GM19324 (cell line): ENCODE results near the gene CHRND.

Source experiments
- ATAC-seq: cut with Tn5 transposase; IDR thresholded peaks from one replicate; pipeline ENCODE4 v1.9.1; 2021; ENCODE audit warnings: mild to moderate bottlenecking, moderate library complexity; ENCODE audit not compliant: unreplicated experiment, low FRiP score

Gene CHRND

GRCh38 chr2:232541195-232541960, 15.4 kb downstream of the CHRND start:
- no peak for ATAC-seq

GRCh38 chr2:232541961-232542714, 16.2 kb downstream of the CHRND start:
- ATAC-seq: no peak

GRCh38 chr2:232542715-232543467, 16.9 kb downstream of the CHRND start:
- no peak for ATAC-seq

- ATAC-seq: no peak
Observed at GRCh38 chr2:232543491-232543890, 17.5 kb downstream of the CHRND start.

GRCh38 chr2:232543928-232544631, 18.1 kb downstream of the CHRND start:
- no peak for ATAC-seq

- ATAC-seq: no peak
Observed at GRCh38 chr2:232544674-232545073, 18.7 kb downstream of the CHRND start.

- no peak for ATAC-seq
Observed at GRCh38 chr2:232545511-232546375, 19.8 kb downstream of the CHRND start.

- no peak for ATAC-seq
Observed at GRCh38 chr2:232547991-232548390, 22.0 kb downstream of the CHRND start.

- no peak for ATAC-seq
Observed at GRCh38 chr2:232549655-232550353, 23.8 kb downstream of the CHRND start.

GRCh38 chr2:232550354-232551249, 24.6 kb downstream of the CHRND start, which contains the start of the genes EIF4E2 and TIGD1:
EIF4E2 (plus strand) TSS chr2:232550689; CDS start chr2:232550725, 36 bp downstream.
TIGD1 (minus strand) TSS chr2:232550557; CDS start chr2:232549882, 675 bp downstream.
- ATAC-seq: peak; percentile 97

GRCh38 chr2:232551250-232551638, 25.3 kb downstream of the CHRND start:
- ATAC-seq: no peak

- ATAC-seq: no peak
Observed at GRCh38 chr2:232551776-232552175, 25.8 kb downstream of the CHRND start.

- ATAC-seq: no peak
Observed at GRCh38 chr2:232556426-232556825, 30.5 kb downstream of the CHRND start.

- ATAC-seq: no peak
Observed at GRCh38 chr2:232562515-232563151, 36.7 kb downstream of the CHRND start.

GRCh38 chr2:232563580-232563979, 37.6 kb downstream of the CHRND start:
- no peak for ATAC-seq

GRCh38 chr2:232567721-232568120, 41.8 kb downstream of the CHRND start:
- ATAC-seq: no peak

- no peak for ATAC-seq
Observed at GRCh38 chr2:232568161-232568560, 42.2 kb downstream of the CHRND start.
